ENCODE data around the gene SFSWAP. TPM values are rescaled to one million over a fixed set of nuclear protein-coding genes. Genes with fewer than 3 reads are reported as not detected.
A peak's percentile ranks its signal among the peaks of the same experiment; 100 is the strongest.
"Not testable (repeated sequence)": the region's sequence is repeated elsewhere in the genome, so short reads cannot be mapped to it uniquely, and the experiment has no call there.

Gene SFSWAP
- 34.9 TPM for total RNA-seq

GRCh38 chr12:131710464-131711457 is at the start of gene SFSWAP:
TSS of gene SFSWAP (plus strand) at chr12:131711090. CDS start at chr12:131711230, 140 bp downstream.
- DNase-seq (ENCODE audit: extremely low spot score in 2 of 2): peak in 1 of 2 donors; percentile 83
- TF ChIP-seq POLR2AphosphoS5 (IDR thresholded peaks at IDR 0.05; ENCODE audit: insufficient read depth in 1 of 2, low read depth in 1 of 2) (peak; percentile 93 to 95), POLR2A (IDR thresholded peaks at IDR 0.05) (peak in 1 of 2 donors; percentile 26), CTCF (IDR thresholded peaks at IDR 0.05) (no peak)
- H3K4me1 ChIP-seq: peaks cover 26% of the 10 kb centered on the region
- H3K4me3 ChIP-seq: peak within 1 kb of the TSS; percentile 92 to 99
- H3K27me3 ChIP-seq: no peaks in the 10 kb centered on the region
- no peaks in the 10 kb centered on the region for H3K9me3 ChIP-seq
- peak within 1 kb of the TSS; percentile 91 for H3K27ac ChIP-seq
- intact Hi-C loops (cut with DNase I): no loop called here
- H3K36me3 ChIP-seq: peaks cover 0 to 19% of the 10 kb centered on the region in 2 donors

- H3K27ac ChIP-seq; H3K36me3 ChIP-seq; intact Hi-C loops (cut with DNase I); H3K27me3 ChIP-seq; DNase-seq (ENCODE audit: extremely low spot score in 2 of 2); H3K4me1 ChIP-seq; H3K9me3 ChIP-seq: not testable (repeated sequence)
- H3K4me3 ChIP-seq: peak overlapping the region; percentile 33 to 36
Measured at GRCh38 chr12:131661170-131661985, 49.5 kb upstream of the SFSWAP start.

GRCh38 chr12:131661986-131662288 is 49.0 kb upstream of the SFSWAP start:
- H3K4me3 ChIP-seq; H3K4me1 ChIP-seq; H3K9me3 ChIP-seq; H3K27ac ChIP-seq; intact Hi-C loops (cut with DNase I); H3K36me3 ChIP-seq; H3K27me3 ChIP-seq; DNase-seq (ENCODE audit: extremely low spot score in 2 of 2): not testable (repeated sequence)

GRCh38 chr12:131662346-131662745 is 48.5 kb upstream of the SFSWAP start:
- H3K4me3 ChIP-seq; H3K4me1 ChIP-seq; H3K27ac ChIP-seq; H3K27me3 ChIP-seq; DNase-seq (ENCODE audit: extremely low spot score in 2 of 2); H3K9me3 ChIP-seq; H3K36me3 ChIP-seq; intact Hi-C loops (cut with DNase I): not testable (repeated sequence)

- H3K4me1 ChIP-seq; H3K27ac ChIP-seq; H3K9me3 ChIP-seq; H3K4me3 ChIP-seq; H3K36me3 ChIP-seq; H3K27me3 ChIP-seq; DNase-seq (ENCODE audit: extremely low spot score in 2 of 2): not testable (repeated sequence)
- intact Hi-C loops (cut with DNase I): loop anchor here (5.0 kb wide), 1 partner anchor 368 kb away; no protein-coding TSS in a partner anchor
Measured at GRCh38 chr12:131665666-131666065, 45.2 kb upstream of the SFSWAP start.

GRCh38 chr12:131666486-131666885 is 44.4 kb upstream of the SFSWAP start:
- not testable (repeated sequence) for H3K4me1 ChIP-seq; H3K27ac ChIP-seq; H3K36me3 ChIP-seq; DNase-seq (ENCODE audit: extremely low spot score in 2 of 2); H3K27me3 ChIP-seq; H3K9me3 ChIP-seq; H3K4me3 ChIP-seq
- intact Hi-C loops (cut with DNase I): loop anchor here (5.0 kb wide), 1 partner anchor 369 kb away; no protein-coding TSS in a partner anchor

- DNase-seq (ENCODE audit: extremely low spot score in 2 of 2); H3K9me3 ChIP-seq; H3K4me3 ChIP-seq; H3K4me1 ChIP-seq; H3K27me3 ChIP-seq; H3K27ac ChIP-seq; H3K36me3 ChIP-seq: not testable (repeated sequence)
- intact Hi-C loops (cut with DNase I): loop anchor here (5.0 kb wide), 1 partner anchor 370 kb away; no protein-coding TSS in a partner anchor
Measured at GRCh38 chr12:131666978-131667601, 43.8 kb upstream of the SFSWAP start.
